Mammary epithelial cell (primary cell): ENCODE results near the gene SEC23A.

Experiments
- EZH2 ChIP-seq: IDR thresholded peaks from 2 replicates; pipeline ENCODE4 v1.6.1; 2012; ENCODE audit warnings: low read length, inconsistent platforms, borderline replicate concordance
- TF ChIP-seq, protein P1 (sequence below), 2 donors: IDR thresholded peaks in 1 of 2; conservative IDR thresholded peaks in 1 of 2; 2 replicates each; pipeline ENCODE4 v1.5.1; 2011 to 2012; ENCODE audit warnings: inconsistent platforms in 2 of 2, low read length in 2 of 2, mild to moderate bottlenecking in 2 of 2, control low read depth in 1 of 2, low read depth in 1 of 2; ENCODE audit not compliant: insufficient read depth in 1 of 2; ENCODE audit errors: extremely low read depth in 1 of 2

DNA sequence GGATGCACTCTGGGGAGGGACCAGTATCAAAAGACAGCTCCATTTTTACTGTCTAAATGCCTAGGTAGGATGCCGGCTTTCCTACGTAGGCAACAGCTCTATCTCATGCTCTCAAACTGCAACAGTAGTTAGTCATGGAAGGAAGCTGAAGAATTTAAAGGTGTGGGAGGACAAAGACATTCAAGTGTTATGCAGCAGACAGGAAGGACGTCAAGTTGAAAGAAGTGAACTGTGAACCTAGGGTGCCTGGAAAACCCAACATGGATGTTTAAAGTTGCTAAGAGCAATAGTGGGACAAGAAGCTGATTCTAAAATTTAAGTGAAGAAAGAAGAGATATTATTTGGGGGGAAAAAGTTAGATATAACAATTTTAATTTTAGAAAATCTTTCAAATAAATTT is 5.9 kb downstream of the SEC23A start:
- TF ChIP-seq, protein P1, sequence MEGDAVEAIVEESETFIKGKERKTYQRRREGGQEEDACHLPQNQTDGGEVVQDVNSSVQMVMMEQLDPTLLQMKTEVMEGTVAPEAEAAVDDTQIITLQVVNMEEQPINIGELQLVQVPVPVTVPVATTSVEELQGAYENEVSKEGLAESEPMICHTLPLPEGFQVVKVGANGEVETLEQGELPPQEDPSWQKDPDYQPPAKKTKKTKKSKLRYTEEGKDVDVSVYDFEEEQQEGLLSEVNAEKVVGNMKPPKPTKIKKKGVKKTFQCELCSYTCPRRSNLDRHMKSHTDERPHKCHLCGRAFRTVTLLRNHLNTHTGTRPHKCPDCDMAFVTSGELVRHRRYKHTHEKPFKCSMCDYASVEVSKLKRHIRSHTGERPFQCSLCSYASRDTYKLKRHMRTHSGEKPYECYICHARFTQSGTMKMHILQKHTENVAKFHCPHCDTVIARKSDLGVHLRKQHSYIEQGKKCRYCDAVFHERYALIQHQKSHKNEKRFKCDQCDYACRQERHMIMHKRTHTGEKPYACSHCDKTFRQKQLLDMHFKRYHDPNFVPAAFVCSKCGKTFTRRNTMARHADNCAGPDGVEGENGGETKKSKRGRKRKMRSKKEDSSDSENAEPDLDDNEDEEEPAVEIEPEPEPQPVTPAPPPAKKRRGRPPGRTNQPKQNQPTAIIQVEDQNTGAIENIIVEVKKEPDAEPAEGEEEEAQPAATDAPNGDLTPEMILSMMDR (conservative IDR thresholded peaks at IDR 0.05 in 1 of 2, IDR thresholded peaks at IDR 0.05 in 1 of 2; ENCODE audit: extremely low read depth in 1 of 2, insufficient read depth in 1 of 2, low read depth in 1 of 2, low read length in 2 of 2), result no peak
- no peak for TF ChIP-seq EZH2
